Fibroblast of mammary gland (primary cell): ENCODE data around the gene SLC22A8.
"Not testable (repeated sequence)": the region's sequence is repeated elsewhere in the genome, so short reads cannot be mapped to it uniquely, and the experiment has no call there.

Experiments
- DNase-seq: peaks from one replicate; pipeline ENCODE4 v3.0.0-alpha.2; 2010; ENCODE audit warnings: low read depth
- H3K4me3 ChIP-seq: 2 replicates; pipeline ENCODE4 v1.5.1; 2011; ENCODE audit warnings: low read depth, mild to moderate bottlenecking, low read length, moderate library complexity; ENCODE audit not compliant: control insufficient read depth
- TF ChIP-seq, protein P1 (sequence below): conservative IDR thresholded peaks from 2 replicates; pipeline ENCODE4 v1.5.1; 2011; ENCODE audit warnings: low read depth, low read length, inconsistent platforms; ENCODE audit not compliant: control insufficient read depth, insufficient read depth

Gene SLC22A8, protein sequence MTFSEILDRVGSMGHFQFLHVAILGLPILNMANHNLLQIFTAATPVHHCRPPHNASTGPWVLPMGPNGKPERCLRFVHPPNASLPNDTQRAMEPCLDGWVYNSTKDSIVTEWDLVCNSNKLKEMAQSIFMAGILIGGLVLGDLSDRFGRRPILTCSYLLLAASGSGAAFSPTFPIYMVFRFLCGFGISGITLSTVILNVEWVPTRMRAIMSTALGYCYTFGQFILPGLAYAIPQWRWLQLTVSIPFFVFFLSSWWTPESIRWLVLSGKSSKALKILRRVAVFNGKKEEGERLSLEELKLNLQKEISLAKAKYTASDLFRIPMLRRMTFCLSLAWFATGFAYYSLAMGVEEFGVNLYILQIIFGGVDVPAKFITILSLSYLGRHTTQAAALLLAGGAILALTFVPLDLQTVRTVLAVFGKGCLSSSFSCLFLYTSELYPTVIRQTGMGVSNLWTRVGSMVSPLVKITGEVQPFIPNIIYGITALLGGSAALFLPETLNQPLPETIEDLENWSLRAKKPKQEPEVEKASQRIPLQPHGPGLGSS

DNA sequence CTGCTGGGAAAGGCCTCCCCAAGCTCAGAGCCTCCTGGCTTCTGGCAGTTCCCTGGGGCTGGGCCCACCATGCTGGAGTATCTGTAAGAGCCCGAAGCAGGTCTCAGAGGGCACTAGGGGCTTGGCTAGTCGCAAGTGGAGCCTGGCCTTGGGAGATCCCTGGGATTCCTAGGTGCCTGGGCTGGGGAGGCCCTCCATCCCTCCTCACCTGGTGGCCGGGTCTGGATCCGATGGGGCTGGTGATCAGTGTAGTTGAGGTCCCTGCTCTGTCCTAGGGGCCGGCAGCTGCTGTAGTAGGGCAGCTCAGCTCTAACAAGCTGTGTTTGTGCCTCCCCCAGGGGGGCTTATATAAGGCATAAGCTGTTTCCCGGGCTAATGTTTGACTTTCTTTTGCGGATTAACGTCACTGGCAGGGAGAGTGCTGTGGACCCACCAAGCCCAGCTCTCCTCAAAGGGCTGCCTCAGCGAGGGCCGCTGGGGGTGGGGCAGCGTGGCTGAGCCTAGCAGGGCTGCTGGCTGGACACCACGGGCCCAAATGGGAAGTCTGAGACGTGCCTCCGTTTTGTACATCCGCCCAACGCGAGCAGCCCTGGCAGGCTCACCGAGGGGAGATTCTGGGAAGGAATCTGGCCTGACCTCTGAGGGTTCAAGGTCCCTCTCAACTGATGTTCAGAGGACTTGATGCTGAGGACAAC, at the start of gene SLC22A8:
SLC22A8 (minus strand) TSS at position 321 of the 695 bp plus-strand sequence. CDS start 883 bp downstream, outside the sequence.
- H3K4me3 ChIP-seq, result no peak within 1 kb of the TSS
- TF ChIP-seq, protein P1, sequence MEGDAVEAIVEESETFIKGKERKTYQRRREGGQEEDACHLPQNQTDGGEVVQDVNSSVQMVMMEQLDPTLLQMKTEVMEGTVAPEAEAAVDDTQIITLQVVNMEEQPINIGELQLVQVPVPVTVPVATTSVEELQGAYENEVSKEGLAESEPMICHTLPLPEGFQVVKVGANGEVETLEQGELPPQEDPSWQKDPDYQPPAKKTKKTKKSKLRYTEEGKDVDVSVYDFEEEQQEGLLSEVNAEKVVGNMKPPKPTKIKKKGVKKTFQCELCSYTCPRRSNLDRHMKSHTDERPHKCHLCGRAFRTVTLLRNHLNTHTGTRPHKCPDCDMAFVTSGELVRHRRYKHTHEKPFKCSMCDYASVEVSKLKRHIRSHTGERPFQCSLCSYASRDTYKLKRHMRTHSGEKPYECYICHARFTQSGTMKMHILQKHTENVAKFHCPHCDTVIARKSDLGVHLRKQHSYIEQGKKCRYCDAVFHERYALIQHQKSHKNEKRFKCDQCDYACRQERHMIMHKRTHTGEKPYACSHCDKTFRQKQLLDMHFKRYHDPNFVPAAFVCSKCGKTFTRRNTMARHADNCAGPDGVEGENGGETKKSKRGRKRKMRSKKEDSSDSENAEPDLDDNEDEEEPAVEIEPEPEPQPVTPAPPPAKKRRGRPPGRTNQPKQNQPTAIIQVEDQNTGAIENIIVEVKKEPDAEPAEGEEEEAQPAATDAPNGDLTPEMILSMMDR, result no peak
- DNase-seq, result no peak

DNA sequence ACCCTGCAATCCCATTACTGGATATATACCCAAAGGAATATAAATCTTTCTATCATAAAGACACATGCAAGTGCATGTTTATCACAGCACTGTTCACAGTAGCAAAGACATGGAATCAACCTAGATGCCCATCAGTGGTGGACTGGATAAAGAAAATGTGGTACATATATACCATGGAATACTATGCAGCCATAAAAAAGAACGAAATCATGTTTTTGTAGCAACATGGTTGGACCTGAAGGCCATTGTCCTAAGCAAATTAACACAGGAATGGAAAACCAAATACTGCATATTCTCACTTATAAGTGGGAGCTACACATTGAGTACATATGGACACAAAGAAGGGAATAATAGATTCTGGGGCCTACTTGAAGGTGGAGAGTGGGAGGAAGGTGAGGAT, 30.6 kb upstream of the SLC22A8 start:
- not testable (repeated sequence) for DNase-seq, H3K4me3 ChIP-seq

DNA sequence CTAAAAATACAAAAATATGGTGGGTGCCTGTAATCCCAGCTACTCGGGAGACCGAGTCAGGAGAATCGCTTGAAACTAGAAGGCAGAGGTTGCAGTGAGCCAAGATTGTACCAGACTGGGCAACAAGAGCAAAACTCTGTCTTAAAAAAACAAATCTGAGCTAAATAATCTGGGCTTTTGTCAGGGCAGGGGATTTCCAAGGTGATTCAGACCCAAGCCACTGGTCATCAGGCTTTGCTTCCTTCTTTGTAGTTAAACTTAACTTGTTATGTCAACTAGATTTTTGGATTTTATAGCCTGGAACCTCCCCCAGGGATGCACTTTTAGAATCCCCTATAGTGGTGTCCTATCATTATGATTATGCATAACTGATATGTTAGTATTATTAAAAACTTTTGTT, 27.0 kb upstream of the SLC22A8 start:
- TF ChIP-seq, protein P1, result no peak
- no peak for DNase-seq
- H3K4me3 ChIP-seq, result no peak overlapping the region

DNA sequence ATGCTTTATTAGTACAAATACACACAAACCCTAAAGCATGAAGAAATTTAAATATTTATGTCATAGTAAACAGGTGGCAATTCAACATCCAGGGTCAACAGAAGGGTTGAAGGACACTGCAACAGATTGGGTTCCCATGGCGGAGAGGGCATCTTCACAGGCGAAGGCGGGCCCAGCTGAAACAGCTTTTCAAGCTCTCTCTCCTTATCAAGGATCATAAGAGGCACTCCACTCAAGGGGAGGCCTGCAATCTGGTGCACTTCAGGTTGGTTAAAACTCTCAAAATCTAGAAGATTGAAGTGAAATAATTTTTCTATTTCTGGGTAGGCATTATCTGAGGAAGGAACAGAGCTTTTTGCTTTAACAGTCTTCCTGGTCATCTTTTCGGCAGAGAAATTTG, 16.8 kb upstream of the SLC22A8 start:
- no peak for DNase-seq
- H3K4me3 ChIP-seq, result no peak overlapping the region
- TF ChIP-seq, protein P1, result no peak

DNA sequence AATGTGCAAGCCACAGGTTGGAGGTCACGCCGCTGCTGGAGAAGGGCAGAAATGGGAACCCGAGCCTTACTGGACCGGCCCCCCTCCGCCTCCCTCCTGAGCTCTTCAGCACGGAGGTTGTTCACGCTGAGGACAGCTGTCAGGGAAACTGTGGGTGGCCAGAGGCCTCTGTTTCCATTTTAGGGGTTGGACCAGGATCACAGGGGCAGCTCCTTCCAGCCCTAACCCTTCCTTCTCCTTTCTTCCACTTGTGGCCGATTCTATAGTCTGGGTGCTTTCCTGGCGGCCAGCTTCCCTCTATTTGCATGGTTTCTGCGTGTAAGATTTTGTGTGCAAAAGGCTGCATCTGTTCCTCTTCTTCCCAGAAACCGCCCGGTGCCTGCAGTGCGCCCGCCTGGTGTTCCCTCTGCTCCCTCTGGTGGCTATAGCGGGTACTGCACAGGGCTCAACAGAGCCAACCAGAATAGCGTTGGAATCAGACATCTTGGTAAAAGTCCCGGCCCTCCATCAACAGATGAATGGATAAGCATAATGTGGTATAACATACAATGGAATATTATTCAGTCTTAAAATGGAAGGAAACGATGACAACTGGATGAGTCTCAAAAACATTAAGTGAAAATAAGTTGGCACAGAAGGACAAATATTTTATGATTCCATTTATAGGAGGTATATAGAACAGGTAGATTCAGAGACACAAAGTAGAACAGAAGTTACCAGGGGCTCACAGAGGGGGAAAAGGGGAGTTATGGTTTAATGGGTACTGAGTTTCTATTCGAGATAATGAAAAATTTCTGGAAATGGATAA, 8.4 kb upstream of the SLC22A8 start:
- DNase-seq, result peak; percentile 61
- TF ChIP-seq, protein P1, result peak; percentile 100

DNA sequence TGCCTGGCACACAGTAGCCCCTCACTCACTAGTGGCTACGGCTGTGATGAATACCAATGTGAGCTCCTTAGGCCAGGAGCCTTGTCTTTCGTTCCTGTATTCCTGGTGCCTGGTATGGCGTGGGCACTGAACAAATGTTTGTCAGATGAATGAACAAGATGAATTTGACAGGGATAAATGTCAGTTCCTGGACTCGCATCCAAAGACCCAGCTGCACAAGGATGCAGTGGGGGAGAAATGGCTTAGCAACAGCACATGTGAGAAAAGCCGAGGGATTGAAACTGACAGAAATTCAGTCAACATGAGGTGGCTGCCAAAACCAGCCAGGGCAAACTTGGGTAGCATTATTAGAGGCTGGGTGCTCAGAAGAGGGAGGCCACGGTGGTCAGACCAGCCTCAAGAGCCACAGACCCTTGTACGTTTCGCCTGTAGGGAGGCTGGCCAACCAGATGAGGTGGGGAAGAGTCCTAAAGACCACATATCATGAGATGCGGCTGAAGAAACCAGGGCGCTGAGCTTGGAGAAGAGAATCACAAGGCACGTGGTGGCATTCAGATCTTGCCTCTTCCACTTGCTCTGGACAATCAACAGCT, 7.7 kb upstream of the SLC22A8 start:
- TF ChIP-seq, protein P1, result no peak
- no peak overlapping the region for H3K4me3 ChIP-seq
- DNase-seq, result no peak

More for the DNA sequence above, 8.4 kb upstream of the SLC22A8 start:
- H3K4me3 ChIP-seq, result no peak overlapping the region
